ENCODE results near the gene TC2N. TPM values are rescaled to one million over a fixed set of nuclear protein-coding genes. Genes with fewer than 3 reads are reported as not detected.
A peak's percentile ranks its signal among the peaks of the same experiment; 100 is the strongest.
"Not testable (repeated sequence)": the region's sequence is repeated elsewhere in the genome, so short reads cannot be mapped to it uniquely, and the experiment has no call there.

The TC2N gene
- total and polyA plus RNA-seq, 9 of the 15 experiments (the other 6 are each of a cell fraction or from before 2014, with no cell fraction given), result 2.0 to 12.5 (median 7.3) TPM

DNA sequence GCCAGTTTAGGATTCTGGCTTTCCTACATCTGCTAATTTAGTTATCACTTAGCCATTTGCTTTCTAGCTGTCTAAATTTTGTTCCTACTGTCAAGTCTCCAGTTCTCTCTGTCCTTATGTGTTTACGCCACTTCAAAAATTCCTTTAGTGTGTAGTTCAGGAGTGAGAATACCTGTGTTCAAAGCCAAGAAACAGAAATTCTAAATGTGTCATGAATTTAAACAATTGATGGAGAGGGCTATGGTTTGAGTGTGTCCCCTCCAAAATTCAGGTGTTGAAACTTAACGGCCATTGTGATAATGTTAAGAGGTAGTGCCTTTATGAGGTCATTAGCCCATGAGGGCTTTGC lies 124.1 kb downstream of the TC2N start (continued):
- no peak for TF ChIP-seq GATA2 (CRISPR knock-in tag; IDR thresholded peaks at IDR 0.05)
- TF ChIP-seq, protein P1, sequence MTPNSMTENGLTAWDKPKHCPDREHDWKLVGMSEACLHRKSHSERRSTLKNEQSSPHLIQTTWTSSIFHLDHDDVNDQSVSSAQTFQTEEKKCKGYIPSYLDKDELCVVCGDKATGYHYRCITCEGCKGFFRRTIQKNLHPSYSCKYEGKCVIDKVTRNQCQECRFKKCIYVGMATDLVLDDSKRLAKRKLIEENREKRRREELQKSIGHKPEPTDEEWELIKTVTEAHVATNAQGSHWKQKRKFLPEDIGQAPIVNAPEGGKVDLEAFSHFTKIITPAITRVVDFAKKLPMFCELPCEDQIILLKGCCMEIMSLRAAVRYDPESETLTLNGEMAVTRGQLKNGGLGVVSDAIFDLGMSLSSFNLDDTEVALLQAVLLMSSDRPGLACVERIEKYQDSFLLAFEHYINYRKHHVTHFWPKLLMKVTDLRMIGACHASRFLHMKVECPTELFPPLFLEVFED (CRISPR knock-in tag; conservative IDR thresholded peaks at IDR 0.05), result no peak
- TF ChIP-seq, protein P2, sequence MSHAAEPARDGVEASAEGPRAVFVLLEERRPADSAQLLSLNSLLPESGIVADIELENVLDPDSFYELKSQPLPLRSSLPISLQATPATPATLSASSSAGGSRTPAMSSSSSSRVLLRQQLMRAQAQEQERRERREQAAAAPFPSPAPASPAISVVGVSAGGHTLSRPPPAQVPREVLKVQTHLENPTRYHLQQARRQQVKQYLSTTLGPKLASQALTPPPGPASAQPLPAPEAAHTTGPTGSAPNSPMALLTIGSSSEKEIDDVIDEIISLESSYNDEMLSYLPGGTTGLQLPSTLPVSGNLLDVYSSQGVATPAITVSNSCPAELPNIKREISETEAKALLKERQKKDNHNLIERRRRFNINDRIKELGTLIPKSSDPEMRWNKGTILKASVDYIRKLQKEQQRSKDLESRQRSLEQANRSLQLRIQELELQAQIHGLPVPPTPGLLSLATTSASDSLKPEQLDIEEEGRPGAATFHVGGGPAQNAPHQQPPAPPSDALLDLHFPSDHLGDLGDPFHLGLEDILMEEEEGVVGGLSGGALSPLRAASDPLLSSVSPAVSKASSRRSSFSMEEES (CRISPR knock-in tag; IDR thresholded peaks at IDR 0.05), result no peak

DNA sequence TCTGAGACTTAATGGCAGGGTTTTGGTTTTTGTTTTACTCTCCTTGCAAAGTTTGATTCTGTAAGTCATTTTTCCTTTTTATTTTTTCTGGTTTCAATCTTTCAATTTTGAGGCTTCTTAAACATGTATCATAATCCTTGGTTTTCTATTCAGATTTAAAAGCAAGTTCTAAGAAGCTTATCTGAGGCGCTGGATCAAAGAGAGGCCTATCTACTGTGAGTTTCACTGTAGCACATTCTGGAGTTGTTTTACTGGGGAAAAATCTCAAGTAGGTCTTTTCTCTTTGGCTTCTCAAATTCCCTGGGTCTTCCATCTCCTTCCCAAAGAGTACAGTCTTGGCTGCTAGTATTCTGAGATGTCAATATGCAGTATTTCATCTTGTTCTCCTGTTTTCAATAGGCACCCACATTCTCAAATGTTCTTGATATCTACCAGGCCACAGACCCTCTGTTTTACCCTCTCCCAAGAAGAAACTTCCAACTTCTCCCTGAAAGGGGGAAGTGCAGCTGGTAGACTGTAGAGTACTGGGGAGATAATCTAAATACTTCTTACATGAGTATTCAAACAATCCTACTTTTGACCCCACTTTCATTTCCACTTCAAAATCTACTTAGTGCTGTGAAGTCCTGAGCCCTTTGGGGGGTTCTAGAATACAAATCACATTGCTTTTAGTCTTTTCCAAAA lies 124.6 kb downstream of the TC2N start:
- POLR2A ChIA-PET, result no interaction called here
- 6% methylated on average over 1 of the region's 1 CpG for WGBS (ENCODE audit: insufficient coverage, low coverage, missing lambda C conversion rate)

DNA sequence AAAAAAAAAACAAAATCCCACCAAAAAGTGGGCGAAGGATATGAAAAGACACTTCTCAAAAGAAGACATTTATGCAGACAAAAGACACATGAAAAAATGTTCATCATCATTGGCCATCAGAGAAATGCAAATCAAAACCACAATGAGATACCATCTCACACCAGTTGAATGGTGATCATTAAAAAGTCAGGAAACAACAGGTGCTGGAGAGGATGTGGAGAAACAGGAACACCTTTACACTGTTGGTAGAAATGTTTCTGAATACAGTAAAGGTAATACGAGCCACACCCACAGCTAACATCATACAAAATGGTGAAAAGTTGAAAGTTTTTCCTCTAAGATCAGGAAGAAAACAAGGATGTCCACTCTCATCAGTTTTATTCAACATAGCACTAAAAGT lies 127.5 kb downstream of the TC2N start:
- H4K20me1 ChIP-seq (replicated peaks; ENCODE audit: control insufficient read depth, insufficient read depth, low read length); POLR2A ChIA-PET; H3K27ac ChIP-seq (ENCODE audit: extremely low read depth, low read depth, low read length); FAIRE-seq; H3K4me2 ChIP-seq (ENCODE audit: insufficient read depth, low read length); H3K36me3 ChIP-seq (ENCODE audit: control insufficient read depth, insufficient read depth, low read length); H3K9me1 ChIP-seq (ENCODE audit: control insufficient read depth, insufficient read depth, low read length); intact Hi-C loops (cut with micrococcal nuclease); in situ Hi-C loops (cut with MboI); H3K4me3 ChIP-seq; H3K9ac ChIP-seq (ENCODE audit: insufficient read depth in 1 of 2, low read depth in 2 of 2, low read length in 2 of 2); H3K9me3 ChIP-seq (replicated peaks; ENCODE audit: control insufficient read depth, insufficient read depth, low read depth, low read length); H2AFZ ChIP-seq (ENCODE audit: low read depth, low read length); CTCF ChIA-PET (ENCODE audit: low intra/inter-chr PET ratio); H3K4me1 ChIP-seq (replicated peaks in 1 of 2; ENCODE audit: control insufficient read depth in 2 of 2, insufficient read depth in 2 of 2, low read length in 2 of 2); BruUV-seq (replicated peaks); H3K27me3 ChIP-seq (ENCODE audit: control insufficient read depth in 2 of 2, insufficient read depth in 2 of 2, low read length in 2 of 2); H3K79me2 ChIP-seq (ENCODE audit: control insufficient read depth, insufficient read depth, low read length); DNase-seq (ENCODE audit: extremely low read depth in 1 of 4, low spot score in 3 of 4); ATAC-seq: not testable (repeated sequence)
- 22% methylated on average over 2 of the region's 2 CpGs for WGBS (ENCODE audit: insufficient coverage, low coverage, missing lambda C conversion rate)

More for the DNA sequence above, 124.6 kb downstream of the TC2N start:
- no TSS peak for BruUV-seq (replicated peaks)
- peak overlapping the region; percentile 35; the same call in 1 of the 3 replicates for H3K27ac ChIP-seq (ENCODE audit: extremely low read depth, low read depth, low read length)
- ATAC-seq (no peak), DNase-seq (ENCODE audit: extremely low read depth in 1 of 4, low spot score in 3 of 4) (no peak), FAIRE-seq (no peak)
- H3K4me1 ChIP-seq (replicated peaks in 1 of 2; ENCODE audit: control insufficient read depth in 2 of 2, insufficient read depth in 2 of 2, low read length in 2 of 2), result no peaks in the 10 kb centered on the region; a peak in 1 of 5 replicates
- TF ChIP-seq, protein P3, sequence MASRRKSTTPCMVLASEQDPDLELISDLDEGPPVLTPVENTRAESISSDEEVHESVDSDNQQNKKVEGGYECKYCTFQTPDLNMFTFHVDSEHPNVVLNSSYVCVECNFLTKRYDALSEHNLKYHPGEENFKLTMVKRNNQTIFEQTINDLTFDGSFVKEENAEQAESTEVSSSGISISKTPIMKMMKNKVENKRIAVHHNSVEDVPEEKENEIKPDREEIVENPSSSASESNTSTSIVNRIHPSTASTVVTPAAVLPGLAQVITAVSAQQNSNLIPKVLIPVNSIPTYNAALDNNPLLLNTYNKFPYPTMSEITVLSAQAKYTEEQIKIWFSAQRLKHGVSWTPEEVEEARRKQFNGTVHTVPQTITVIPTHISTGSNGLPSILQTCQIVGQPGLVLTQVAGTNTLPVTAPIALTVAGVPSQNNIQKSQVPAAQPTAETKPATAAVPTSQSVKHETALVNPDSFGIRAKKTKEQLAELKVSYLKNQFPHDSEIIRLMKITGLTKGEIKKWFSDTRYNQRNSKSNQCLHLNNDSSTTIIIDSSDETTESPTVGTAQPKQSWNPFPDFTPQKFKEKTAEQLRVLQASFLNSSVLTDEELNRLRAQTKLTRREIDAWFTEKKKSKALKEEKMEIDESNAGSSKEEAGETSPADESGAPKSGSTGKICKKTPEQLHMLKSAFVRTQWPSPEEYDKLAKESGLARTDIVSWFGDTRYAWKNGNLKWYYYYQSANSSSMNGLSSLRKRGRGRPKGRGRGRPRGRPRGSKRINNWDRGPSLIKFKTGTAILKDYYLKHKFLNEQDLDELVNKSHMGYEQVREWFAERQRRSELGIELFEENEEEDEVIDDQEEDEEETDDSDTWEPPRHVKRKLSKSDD (conservative IDR thresholded peaks at IDR 0.05; ENCODE audit: low read length), result no peak
- no peak for TF ChIP-seq ZNF311 (CRISPR knock-in tag; IDR thresholded peaks at IDR 0.05)
- TF ChIP-seq SPI1 (IDR thresholded peaks at IDR 0.05; ENCODE audit: borderline replicate concordance, low read depth, low read length), result peak; percentile 21; the same call in 1 of the 2 replicates
- no peaks in the 10 kb centered on the region for H3K27me3 ChIP-seq (ENCODE audit: control insufficient read depth in 2 of 2, insufficient read depth in 2 of 2, low read length in 2 of 2)
- intact Hi-C loops (cut with micrococcal nuclease) (no loop called here), in situ Hi-C loops (cut with MboI) (no loop called here)
- H3K4me3 ChIP-seq, result no peak overlapping the region
- CTCF ChIA-PET (ENCODE audit: low intra/inter-chr PET ratio), result no interaction called here
- H2AFZ ChIP-seq (ENCODE audit: low read depth, low read length), result no peak overlapping the region
- no peaks in the 10 kb centered on the region for H3K9me3 ChIP-seq (replicated peaks; ENCODE audit: control insufficient read depth, insufficient read depth, low read depth, low read length)
- H3K36me3 ChIP-seq (ENCODE audit: control insufficient read depth, insufficient read depth, low read length), result no peaks in the 10 kb centered on the region
- no peak overlapping the region for H3K4me2 ChIP-seq (ENCODE audit: insufficient read depth, low read length)
- no peaks in the 10 kb centered on the region for H3K79me2 ChIP-seq (ENCODE audit: control insufficient read depth, insufficient read depth, low read length)
- H3K9ac ChIP-seq (ENCODE audit: insufficient read depth in 1 of 2, low read depth in 2 of 2, low read length in 2 of 2), result no peak overlapping the region
- H4K20me1 ChIP-seq (replicated peaks; ENCODE audit: control insufficient read depth, insufficient read depth, low read length), result no peaks in the 10 kb centered on the region
- H3K9me1 ChIP-seq (ENCODE audit: control insufficient read depth, insufficient read depth, low read length), result no peaks in the 10 kb centered on the region
